GM18519 (cell line): ENCODE data around the gene MOK.

Source experiments
- ATAC-seq: cut with Tn5 transposase; IDR thresholded peaks from one replicate; pipeline ENCODE4 v1.9.1; 2021; ENCODE audit warnings: mild to moderate bottlenecking, moderate library complexity; ENCODE audit not compliant: unreplicated experiment, low FRiP score

MOK gene

GRCh38 chr14:102227184-102227964, 77.6 kb downstream of the MOK start:
- ATAC-seq, result no peak

- ATAC-seq, result no peak
Observed at GRCh38 chr14:102226356-102227125, 78.4 kb downstream of the MOK start.

GRCh38 chr14:102225936-102226335, 79.0 kb downstream of the MOK start:
- ATAC-seq, result no peak

- ATAC-seq, result no peak
Observed at GRCh38 chr14:102225386-102225785, 79.6 kb downstream of the MOK start.

- no peak for ATAC-seq
Observed at GRCh38 chr14:102223682-102224081, 81.3 kb downstream of the MOK start.

- no peak for ATAC-seq
Observed at GRCh38 chr14:102222751-102223150, 82.2 kb downstream of the MOK start.

GRCh38 chr14:102222009-102222575, 82.9 kb downstream of the MOK start:
- ATAC-seq, result no peak

GRCh38 chr14:102221026-102221425, 83.9 kb downstream of the MOK start:
- ATAC-seq, result no peak

- ATAC-seq, result no peak
Observed at GRCh38 chr14:102220031-102220430, 84.9 kb downstream of the MOK start.

- ATAC-seq, result no peak
Observed at GRCh38 chr14:102219316-102219715, 85.6 kb downstream of the MOK start.

- no peak for ATAC-seq
Observed at GRCh38 chr14:102218688-102219087, 86.3 kb downstream of the MOK start.

- no peak for ATAC-seq
Observed at GRCh38 chr14:102217987-102218421, 87.0 kb downstream of the MOK start.

GRCh38 chr14:102217399-102217798, 87.6 kb downstream of the MOK start:
- no peak for ATAC-seq

GRCh38 chr14:102215576-102216250, 89.3 kb downstream of the MOK start:
- no peak for ATAC-seq

GRCh38 chr14:102215071-102215470, 89.9 kb downstream of the MOK start:
- ATAC-seq, result no peak

- no peak for ATAC-seq
Observed at GRCh38 chr14:102213984-102214658, 90.8 kb downstream of the MOK start.

GRCh38 chr14:102213470-102213869, 91.5 kb downstream of the MOK start:
- no peak for ATAC-seq

- no peak for ATAC-seq
Observed at GRCh38 chr14:102212845-102213244, 92.1 kb downstream of the MOK start.

- ATAC-seq, result no peak
Observed at GRCh38 chr14:102212356-102212755, 92.6 kb downstream of the MOK start.

GRCh38 chr14:102211240-102211639, 93.7 kb downstream of the MOK start:
- ATAC-seq, result no peak
